Inferior parietal cortex (tissue), 1 donor: ENCODE measurements around the gene ZFC3H1.
A peak's percentile ranks its signal among the peaks of the same experiment; 100 is the strongest.

ENCODE experiments used
- DNase-seq: peaks from one replicate; pipeline ENCODE4 v3.0.0-alpha.2; 2016; ENCODE audit errors: extremely low spot score

Gene ZFC3H1

GRCh38 chr12:71627438-71628002 lies 36.1 kb downstream of the ZFC3H1 start:
- DNase-seq = no peak

- no peak for DNase-seq
Observed at GRCh38 chr12:71626768-71627167, 36.9 kb downstream of the ZFC3H1 start.

- no peak for DNase-seq
Observed at GRCh38 chr12:71626098-71626497, 37.5 kb downstream of the ZFC3H1 start.

GRCh38 chr12:71625476-71625875 lies 38.2 kb downstream of the ZFC3H1 start:
- DNase-seq = no peak

GRCh38 chr12:71621938-71622337 lies 41.7 kb downstream of the ZFC3H1 start:
- DNase-seq = no peak

- no peak for DNase-seq
Observed at GRCh38 chr12:71610031-71610795, 53.4 kb downstream of the ZFC3H1 start.

- DNase-seq = peak; percentile 45
Observed at GRCh38 chr12:71607494-71608330, 55.9 kb downstream of the ZFC3H1 start.

GRCh38 chr12:71605039-71605438 lies 58.6 kb downstream of the ZFC3H1 start:
- DNase-seq = no peak

- DNase-seq = no peak
Observed at GRCh38 chr12:71602761-71603577, 60.7 kb downstream of the ZFC3H1 start.

- no peak for DNase-seq
Observed at GRCh38 chr12:71601546-71601945, 62.1 kb downstream of the ZFC3H1 start.

GRCh38 chr12:71599210-71599609 lies 64.4 kb downstream of the ZFC3H1 start:
- DNase-seq = no peak

GRCh38 chr12:71594214-71594948 lies 69.3 kb downstream of the ZFC3H1 start:
- no peak for DNase-seq

- no peak for DNase-seq
Observed at GRCh38 chr12:71592841-71593240, 70.8 kb downstream of the ZFC3H1 start.

- no peak for DNase-seq
Observed at GRCh38 chr12:71591601-71592000, 72.0 kb downstream of the ZFC3H1 start.

- DNase-seq = no peak
Observed at GRCh38 chr12:71589478-71589881, 74.2 kb downstream of the ZFC3H1 start.

- no peak for DNase-seq
Observed at GRCh38 chr12:71587012-71587411, 76.6 kb downstream of the ZFC3H1 start.

GRCh38 chr12:71585218-71585617 lies 78.4 kb downstream of the ZFC3H1 start:
- no peak for DNase-seq

- DNase-seq = no peak
Observed at GRCh38 chr12:71584356-71584755, 79.3 kb downstream of the ZFC3H1 start.

- no peak for DNase-seq
Observed at GRCh38 chr12:71582925-71583324, 80.7 kb downstream of the ZFC3H1 start.

- no peak for DNase-seq
Observed at GRCh38 chr12:71581206-71581605, 82.4 kb downstream of the ZFC3H1 start.

GRCh38 chr12:71578694-71579258 lies 84.9 kb downstream of the ZFC3H1 start:
- no peak for DNase-seq
